ENCODE results near the gene WBP2. TPM values are rescaled to one million over a fixed set of nuclear protein-coding genes. Genes with fewer than 3 reads are reported as not detected.
"Not testable (repeated sequence)": the region's sequence is repeated elsewhere in the genome, so short reads cannot be mapped to it uniquely, and the experiment has no call there.

Gene WBP2
- total RNA-seq, 2 experiments from 2014 or later, result 98.5 to 114 TPM

DNA sequence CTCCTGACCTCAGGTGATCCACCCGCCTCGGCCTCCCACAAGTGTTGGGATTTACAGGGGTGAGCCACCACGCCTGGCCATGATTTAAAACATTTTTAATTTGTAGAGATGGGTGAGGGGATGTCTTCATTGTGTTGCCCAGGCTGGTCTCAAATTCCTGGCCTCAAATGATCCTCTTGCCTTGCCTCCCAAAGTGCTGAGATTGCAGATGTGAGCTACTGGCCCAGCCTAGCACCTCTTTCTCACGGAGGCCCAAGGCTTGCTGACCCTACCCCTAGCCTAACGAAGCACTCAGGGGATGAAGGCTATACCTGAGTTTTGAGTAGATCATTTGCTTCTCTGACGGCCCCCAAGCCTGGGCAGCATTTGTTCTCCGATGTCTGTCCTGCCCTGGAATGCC, 44.0 kb downstream of the WBP2 start:
- H3K27me3 Mint-ChIP-seq, result no peaks in the 10 kb centered on the region
- POLR2A ChIA-PET, result no interaction called here
- Histone ChIP-seq H3K4me3 (ENCODE audit: low read length) (no peak overlapping the region), H3K27me3 (ENCODE audit: control insufficient read depth in 1 of 2, insufficient read depth in 2 of 2, low read length in 2 of 2) (no peaks in the 10 kb centered on the region), H3K4me1 (ENCODE audit: insufficient read depth, low read length) (no peaks in the 10 kb centered on the region), H3K27ac (ENCODE audit: low read depth in 1 of 2, low read length in 2 of 2) (no peak overlapping the region), H3K9me3 (ENCODE audit: control insufficient read depth in 1 of 2, insufficient read depth in 1 of 2, low read length in 2 of 2) (no peaks in the 10 kb centered on the region), H3K36me3 (ENCODE audit: insufficient read depth, low read length) (peaks cover 59% of the 10 kb centered on the region)
- H3K27ac Mint-ChIP-seq, result no peak overlapping the region
- TF ChIP-seq, protein P1, sequence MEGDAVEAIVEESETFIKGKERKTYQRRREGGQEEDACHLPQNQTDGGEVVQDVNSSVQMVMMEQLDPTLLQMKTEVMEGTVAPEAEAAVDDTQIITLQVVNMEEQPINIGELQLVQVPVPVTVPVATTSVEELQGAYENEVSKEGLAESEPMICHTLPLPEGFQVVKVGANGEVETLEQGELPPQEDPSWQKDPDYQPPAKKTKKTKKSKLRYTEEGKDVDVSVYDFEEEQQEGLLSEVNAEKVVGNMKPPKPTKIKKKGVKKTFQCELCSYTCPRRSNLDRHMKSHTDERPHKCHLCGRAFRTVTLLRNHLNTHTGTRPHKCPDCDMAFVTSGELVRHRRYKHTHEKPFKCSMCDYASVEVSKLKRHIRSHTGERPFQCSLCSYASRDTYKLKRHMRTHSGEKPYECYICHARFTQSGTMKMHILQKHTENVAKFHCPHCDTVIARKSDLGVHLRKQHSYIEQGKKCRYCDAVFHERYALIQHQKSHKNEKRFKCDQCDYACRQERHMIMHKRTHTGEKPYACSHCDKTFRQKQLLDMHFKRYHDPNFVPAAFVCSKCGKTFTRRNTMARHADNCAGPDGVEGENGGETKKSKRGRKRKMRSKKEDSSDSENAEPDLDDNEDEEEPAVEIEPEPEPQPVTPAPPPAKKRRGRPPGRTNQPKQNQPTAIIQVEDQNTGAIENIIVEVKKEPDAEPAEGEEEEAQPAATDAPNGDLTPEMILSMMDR (IDR thresholded peaks at IDR 0.05), result no peak
- ATAC-seq (ENCODE audit: poor library complexity), result no peak
- peaks cover 5% of the 10 kb centered on the region for H3K4me1 Mint-ChIP-seq (ENCODE audit: low read depth)
- no peak for DNase-seq
- intact Hi-C loops (cut with DNase I, micrococcal nuclease), result no loop called here
- H3K36me3 Mint-ChIP-seq (ENCODE audit: low read depth), result peaks cover 43% of the 10 kb centered on the region
- CTCF ChIA-PET, result no interaction called here
- H3K9me3 Mint-ChIP-seq, result no peaks in the 10 kb centered on the region
- H3K4me3 Mint-ChIP-seq, result no peak overlapping the region

DNA sequence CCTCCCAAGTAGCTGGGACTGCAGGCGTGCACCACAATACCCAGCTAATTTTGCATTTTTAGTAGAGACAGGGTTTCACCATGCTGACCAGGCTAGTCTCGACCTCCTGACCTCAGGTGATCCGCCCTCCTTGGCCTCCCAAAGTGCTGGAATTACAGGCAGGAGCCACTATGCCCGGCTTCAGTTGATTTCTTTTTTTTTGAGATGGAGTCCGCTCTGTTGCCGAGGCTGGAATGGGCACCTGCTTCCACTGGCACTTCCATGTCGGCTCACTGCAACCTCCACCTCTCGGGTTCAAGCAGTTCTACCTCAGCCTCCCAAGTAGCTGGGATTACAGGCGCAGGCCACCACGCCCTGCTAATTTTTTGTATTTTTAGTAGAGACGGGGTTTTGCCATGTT, 44.4 kb downstream of the WBP2 start:
- H3K9me3 ChIP-seq (ENCODE audit: control insufficient read depth in 1 of 2, insufficient read depth in 1 of 2, low read length in 2 of 2); H3K27me3 ChIP-seq (ENCODE audit: control insufficient read depth in 1 of 2, insufficient read depth in 2 of 2, low read length in 2 of 2); H3K4me3 Mint-ChIP-seq; intact Hi-C loops (cut with DNase I, micrococcal nuclease); POLR2A ChIA-PET; H3K9me3 Mint-ChIP-seq; DNase-seq; ATAC-seq (ENCODE audit: poor library complexity); CTCF ChIA-PET; H3K27ac ChIP-seq (ENCODE audit: low read depth in 1 of 2, low read length in 2 of 2); H3K4me1 ChIP-seq (ENCODE audit: insufficient read depth, low read length); H3K4me3 ChIP-seq (ENCODE audit: low read length); H3K27me3 Mint-ChIP-seq; H3K27ac Mint-ChIP-seq; H3K4me1 Mint-ChIP-seq (ENCODE audit: low read depth): not testable (repeated sequence)
- peaks cover 57% of the 10 kb centered on the region for H3K36me3 ChIP-seq (ENCODE audit: insufficient read depth, low read length)
- peaks cover 40% of the 10 kb centered on the region for H3K36me3 Mint-ChIP-seq (ENCODE audit: low read depth)

GRCh38 chr17:75810216-75810615, 44.9 kb downstream of the WBP2 start:
- Histone ChIP-seq H3K27me3 (ENCODE audit: control insufficient read depth in 1 of 2, insufficient read depth in 2 of 2, low read length in 2 of 2) (no peaks in the 10 kb centered on the region), H3K4me1 (ENCODE audit: insufficient read depth, low read length) (no peaks in the 10 kb centered on the region), H3K27ac (ENCODE audit: low read depth in 1 of 2, low read length in 2 of 2) (no peak overlapping the region), H3K36me3 (ENCODE audit: insufficient read depth, low read length) (peaks cover 52% of the 10 kb centered on the region), H3K9me3 (ENCODE audit: control insufficient read depth in 1 of 2, insufficient read depth in 1 of 2, low read length in 2 of 2) (no peaks in the 10 kb centered on the region), H3K4me3 (ENCODE audit: low read length) (no peak overlapping the region)
- peaks cover 5% of the 10 kb centered on the region for H3K4me1 Mint-ChIP-seq (ENCODE audit: low read depth)
- no peak for DNase-seq
- CTCF ChIA-PET, result no interaction called here
- peaks cover 42% of the 10 kb centered on the region for H3K36me3 Mint-ChIP-seq (ENCODE audit: low read depth)
- no peak overlapping the region for H3K4me3 Mint-ChIP-seq
- intact Hi-C loops (cut with DNase I, micrococcal nuclease), result no loop called here
- H3K27me3 Mint-ChIP-seq, result no peaks in the 10 kb centered on the region
- ATAC-seq (ENCODE audit: poor library complexity), result no peak
- POLR2A ChIA-PET, result no interaction called here
- no peak overlapping the region for H3K27ac Mint-ChIP-seq
- TF ChIP-seq, protein P1 (IDR thresholded peaks at IDR 0.05), result no peak
- no peaks in the 10 kb centered on the region for H3K9me3 Mint-ChIP-seq

DNA sequence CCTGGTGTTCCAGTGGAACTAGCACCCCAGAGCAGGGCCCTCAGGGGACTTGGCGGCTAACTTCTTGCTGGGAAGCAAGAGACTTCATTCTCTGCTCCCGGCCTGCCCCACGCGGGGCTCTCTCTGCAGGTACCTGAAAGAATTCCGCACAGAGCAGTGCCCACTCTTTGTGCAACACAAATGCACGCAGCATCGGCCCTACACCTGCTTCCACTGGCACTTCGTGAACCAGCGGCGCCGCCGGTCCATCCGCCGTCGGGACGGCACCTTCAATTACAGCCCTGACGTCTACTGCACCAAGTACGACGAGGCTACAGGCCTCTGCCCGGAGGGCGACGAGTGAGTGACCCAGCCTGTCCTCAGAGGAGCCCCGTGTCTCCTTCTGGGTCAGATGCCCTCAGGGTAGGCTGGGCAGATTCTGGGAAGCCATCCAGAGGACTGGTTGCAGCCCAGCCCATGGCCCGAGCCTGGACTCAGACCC, 45.5 kb downstream of the WBP2 start:
- ChIA-PET POLR2A (no interaction called here), CTCF (no interaction called here)
- H3K9me3 ChIP-seq (ENCODE audit: control insufficient read depth in 1 of 2, insufficient read depth in 1 of 2, low read length in 2 of 2), result no peaks in the 10 kb centered on the region
- intact Hi-C loops (cut with DNase I, micrococcal nuclease), result no loop called here
- no peak for ATAC-seq (ENCODE audit: poor library complexity)
- Mint-ChIP-seq H3K27me3 (no peaks in the 10 kb centered on the region), H3K27ac (no peak overlapping the region), H3K9me3 (no peaks in the 10 kb centered on the region), H3K36me3 (ENCODE audit: low read depth) (peaks cover 36% of the 10 kb centered on the region), H3K4me3 (no peak overlapping the region), H3K4me1 (ENCODE audit: low read depth) (peaks cover 5% of the 10 kb centered on the region)
- H3K4me3 ChIP-seq (ENCODE audit: low read length), result no peak overlapping the region
- peaks cover 46% of the 10 kb centered on the region for H3K36me3 ChIP-seq (ENCODE audit: insufficient read depth, low read length)
- no peak for DNase-seq
- H3K4me1 ChIP-seq (ENCODE audit: insufficient read depth, low read length), result no peaks in the 10 kb centered on the region
- TF ChIP-seq, protein P1 (IDR thresholded peaks at IDR 0.05), result no peak
- no peak overlapping the region for H3K27ac ChIP-seq (ENCODE audit: low read depth in 1 of 2, low read length in 2 of 2)
- no peaks in the 10 kb centered on the region for H3K27me3 ChIP-seq (ENCODE audit: control insufficient read depth in 1 of 2, insufficient read depth in 2 of 2, low read length in 2 of 2)

All from CD4-positive, alpha-beta T cell (primary cell).